Measurements from ENCODE around the gene BABAM2. TPM values are rescaled to one million over a fixed set of nuclear protein-coding genes. Genes with fewer than 3 reads are reported as not detected.

BABAM2 gene
- total and polyA plus RNA-seq, 7 donors: 22.9 to 52.3 (median 25.2) TPM

- TF ChIP-seq POLR2AphosphoS5 (IDR thresholded peaks at IDR 0.05) (no peak), CTCF (IDR thresholded peaks at IDR 0.05) (no peak), EP300 (IDR thresholded peaks at IDR 0.05) (no peak), POLR2A (IDR thresholded peaks at IDR 0.05) (no peak)
- Histone ChIP-seq H3K4me3 (no peak overlapping the region), H3K27ac (no peak overlapping the region), H3K27me3 (no peaks in the 10 kb centered on the region), H3K36me3 (no peaks in the 10 kb centered on the region), H3K4me1 (no peaks in the 10 kb centered on the region), H3K9me3 (no peaks in the 10 kb centered on the region)
- 27 to 75% methylated on average over 1 of the region's 1 CpG for WGBS, 2 donors
- intact Hi-C loops (cut with DNase I): no loop called here
- no peak for DNase-seq
Measured at GRCh38 chr2:27922842-27923241, 32.3 kb downstream of the BABAM2 start.

GRCh38 chr2:27925766-27926472, 35.4 kb downstream of the BABAM2 start:
- TF ChIP-seq POLR2A (IDR thresholded peaks at IDR 0.05) (no peak), EP300 (IDR thresholded peaks at IDR 0.05) (no peak), POLR2AphosphoS5 (IDR thresholded peaks at IDR 0.05) (no peak), CTCF (IDR thresholded peaks at IDR 0.05) (no peak)
- H3K27ac ChIP-seq: no peak overlapping the region
- H3K27me3 ChIP-seq: no peaks in the 10 kb centered on the region
- no peaks in the 10 kb centered on the region for H3K9me3 ChIP-seq
- DNase-seq: no peak
- intact Hi-C loops (cut with DNase I): no loop called here
- peaks cover 0 to 10% (median 0%) of the 10 kb centered on the region in 4 donors for H3K36me3 ChIP-seq
- 96 to 97% methylated on average over 4 of the region's 4 CpGs for WGBS, 2 donors
- H3K4me3 ChIP-seq: no peak overlapping the region
- no peaks in the 10 kb centered on the region for H3K4me1 ChIP-seq

GRCh38 chr2:27929916-27930486, 39.5 kb downstream of the BABAM2 start:
- Histone ChIP-seq H3K9me3 (no peaks in the 10 kb centered on the region), H3K36me3 (peaks cover 0 to 10% (median 0%) of the 10 kb centered on the region in 4 donors), H3K27ac (peak overlapping the region in 1 of 4 donors; percentile 7), H3K27me3 (no peaks in the 10 kb centered on the region), H3K4me3 (no peak overlapping the region), H3K4me1 (no peaks in the 10 kb centered on the region)
- no peak for DNase-seq
- TF ChIP-seq CTCF (IDR thresholded peaks at IDR 0.05): no peak
- TF ChIP-seq POLR2A (IDR thresholded peaks at IDR 0.05): no peak
- no peak for TF ChIP-seq EP300 (IDR thresholded peaks at IDR 0.05)
- no peak for TF ChIP-seq POLR2AphosphoS5 (IDR thresholded peaks at IDR 0.05)
- intact Hi-C loops (cut with DNase I): no loop called here
- 15 to 69% methylated on average over 11 of the region's 11 CpGs for WGBS, 2 donors

- WGBS, 2 donors: 24 to 77% methylated on average over 4 of the region's 4 CpGs
- H3K36me3 ChIP-seq: peaks cover 0 to 10% (median 0%) of the 10 kb centered on the region in 4 donors
- intact Hi-C loops (cut with DNase I): no loop called here
Measured at GRCh38 chr2:27931361-27931950, 40.9 kb downstream of the BABAM2 start.

More at GRCh38 chr2:27931361-27931950, 40.9 kb downstream of the BABAM2 start:
- no peak for TF ChIP-seq EP300 (IDR thresholded peaks at IDR 0.05)
- no peak for TF ChIP-seq POLR2A (IDR thresholded peaks at IDR 0.05)
- no peak for TF ChIP-seq POLR2AphosphoS5 (IDR thresholded peaks at IDR 0.05)
- TF ChIP-seq CTCF (IDR thresholded peaks at IDR 0.05): no peak
- no peak overlapping the region for H3K4me3 ChIP-seq
- H3K4me1 ChIP-seq: no peaks in the 10 kb centered on the region
- H3K27ac ChIP-seq: no peak overlapping the region
- no peak for DNase-seq
- no peaks in the 10 kb centered on the region for H3K9me3 ChIP-seq
- H3K27me3 ChIP-seq: no peaks in the 10 kb centered on the region

All from sigmoid colon (tissue), 7 donors.